Peyer's patch (tissue), 4 donors: ENCODE measurements around the gene LOXL3.

ENCODE experiments used
- CTCF ChIP-seq, 6 experiments: fragments of 450-650 bp in 4 of 6; fragments of 200-600 bp in 2 of 6; sonication (generic) in 1 of 6; IDR thresholded peaks; one replicate each; pipeline ENCODE4 v1.5.1; 2017 to 2019; ENCODE audit warnings: antibody characterized with exemption in 6 of 6, mild to moderate bottlenecking in 3 of 6, moderate library complexity in 1 of 6
- POLR2A ChIP-seq, 2 donors: fragments of 450-650 bp; IDR thresholded peaks; one replicate each; pipeline ENCODE4 v1.5.1; 2017; ENCODE audit warnings: antibody characterized with exemption in 2 of 2, mild to moderate bottlenecking in 2 of 2, moderate library complexity in 2 of 2

DNA sequence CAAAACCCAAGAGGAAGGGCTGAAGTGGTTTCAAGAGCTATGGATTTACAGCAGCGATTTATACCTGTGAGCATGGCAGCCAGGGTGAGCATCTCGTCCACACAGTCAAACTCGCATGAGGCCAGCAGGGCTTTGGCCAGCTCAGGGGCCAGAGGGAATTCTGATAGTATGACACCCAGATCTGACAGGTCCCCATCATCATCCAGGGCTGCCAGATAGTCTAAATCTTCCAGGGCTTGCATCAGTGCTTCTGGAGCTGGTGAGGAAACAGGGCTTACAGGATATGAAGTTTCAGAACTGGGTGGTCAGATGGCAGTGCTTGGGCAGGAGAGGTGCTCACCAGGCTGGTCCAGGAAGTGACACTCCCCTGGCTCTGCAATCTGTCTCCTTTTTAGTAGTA is 31.2 kb downstream of the LOXL3 start:
- TF ChIP-seq POLR2A (IDR thresholded peaks at IDR 0.05) (no peak), CTCF (IDR thresholded peaks at IDR 0.05) (no peak)
